Putamen (tissue), 1 donor: ENCODE measurements around the gene THAP11.
A peak's percentile ranks its signal among the peaks of the same experiment; 100 is the strongest.

ENCODE experiments used
- DNase-seq: peaks from one replicate; pipeline ENCODE4 v3.0.0-alpha.2; 2016; ENCODE audit warnings: low spot score

Gene THAP11

DNA sequence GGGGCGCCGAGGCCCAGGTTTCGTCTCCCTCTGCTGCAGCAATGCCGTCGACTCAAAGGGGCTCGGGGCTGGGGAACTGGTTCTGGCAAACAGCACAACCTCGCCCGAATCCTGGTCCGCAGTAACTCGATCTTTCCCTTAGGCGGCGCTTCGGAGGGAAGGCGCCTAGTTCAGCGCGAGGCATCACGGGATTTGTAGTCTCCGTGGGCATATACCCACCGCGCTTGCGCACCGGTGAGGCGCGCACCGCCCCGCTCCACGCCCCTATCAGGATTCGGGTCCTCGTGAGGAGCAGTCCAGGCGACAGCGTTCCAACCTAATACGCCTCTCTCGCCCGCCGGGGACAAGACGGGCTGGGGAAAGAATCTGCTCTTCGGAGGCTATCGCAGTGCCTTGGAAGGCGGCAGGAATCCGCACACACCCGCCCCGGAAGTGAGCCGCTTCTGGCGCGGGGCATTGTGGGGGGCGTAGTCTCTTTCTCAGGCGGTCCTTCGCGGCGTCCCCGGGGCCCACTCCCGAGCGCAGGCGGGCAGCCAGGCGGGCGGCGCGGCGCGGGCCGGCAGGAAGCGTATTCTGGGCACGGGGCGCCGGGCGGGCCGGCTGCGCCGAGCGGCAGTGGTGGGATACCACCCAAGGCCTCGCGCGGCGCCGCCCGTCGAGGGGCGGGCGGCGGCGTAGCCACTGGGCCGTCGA is at the start of gene THAP11:
Gene THAP11, plus strand, starts transcription at position 505 of the 693 bp plus-strand sequence. CDS start 235 bp downstream, outside the sequence.
- DNase-seq, result peak; percentile 95

DNA sequence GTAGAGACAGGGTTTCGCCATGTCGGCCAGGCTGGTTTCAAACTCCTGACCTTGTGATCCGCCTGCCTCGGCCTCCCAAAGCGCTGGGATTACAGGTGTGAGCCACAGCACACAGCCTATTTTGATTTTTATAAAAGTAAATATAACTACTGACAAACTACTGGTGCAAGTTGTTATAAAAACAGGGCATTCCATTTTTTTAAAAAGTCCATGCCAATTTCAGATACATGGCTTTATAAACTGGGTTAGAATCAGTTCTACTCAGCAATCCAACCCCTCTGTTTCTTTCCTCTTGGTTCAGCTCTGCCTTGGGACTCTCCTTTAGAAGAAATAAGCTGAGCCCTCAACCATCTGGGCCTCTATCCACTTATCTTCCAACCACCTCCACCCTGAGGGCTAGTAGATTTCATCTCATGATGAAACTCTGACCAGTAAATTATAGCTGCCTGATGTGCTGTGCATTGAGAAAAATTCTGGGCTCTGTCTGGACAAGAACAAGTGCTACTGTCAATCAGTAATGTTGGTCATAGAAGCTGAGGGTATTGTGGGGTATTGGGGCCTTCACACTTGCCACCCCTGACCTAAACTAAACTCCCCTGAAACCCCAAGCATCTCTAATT is 45.9 kb upstream of the THAP11 start:
- no peak for DNase-seq

DNA sequence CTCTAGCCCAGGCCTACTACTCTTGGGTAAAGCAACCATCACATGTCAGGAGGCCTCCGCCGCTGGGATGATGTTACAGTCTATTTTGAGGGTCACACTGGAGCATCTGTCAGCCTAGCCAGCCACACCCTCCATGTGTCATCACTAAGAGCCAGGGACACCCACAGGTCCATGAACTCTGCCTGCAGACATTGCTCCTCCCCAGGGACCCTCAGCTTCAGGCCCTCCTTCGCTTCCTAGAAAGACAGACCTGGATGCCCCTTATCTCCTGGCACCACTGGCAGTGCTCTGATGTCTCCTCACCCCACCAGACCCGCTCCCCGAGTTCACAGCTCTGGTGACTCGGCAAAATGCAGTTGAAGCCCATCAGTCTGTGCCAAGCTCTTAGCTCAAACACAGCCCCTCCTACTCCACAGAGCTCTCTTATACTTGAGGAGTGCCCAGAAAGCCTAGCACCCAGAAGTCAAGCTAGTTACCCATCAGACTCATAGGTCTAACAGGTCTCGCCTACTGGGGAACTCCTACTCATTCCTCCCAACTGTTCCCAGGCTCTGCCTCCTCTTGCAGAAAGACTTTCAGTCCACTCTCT is 41.7 kb upstream of the THAP11 start:
- DNase-seq, result no peak

DNA sequence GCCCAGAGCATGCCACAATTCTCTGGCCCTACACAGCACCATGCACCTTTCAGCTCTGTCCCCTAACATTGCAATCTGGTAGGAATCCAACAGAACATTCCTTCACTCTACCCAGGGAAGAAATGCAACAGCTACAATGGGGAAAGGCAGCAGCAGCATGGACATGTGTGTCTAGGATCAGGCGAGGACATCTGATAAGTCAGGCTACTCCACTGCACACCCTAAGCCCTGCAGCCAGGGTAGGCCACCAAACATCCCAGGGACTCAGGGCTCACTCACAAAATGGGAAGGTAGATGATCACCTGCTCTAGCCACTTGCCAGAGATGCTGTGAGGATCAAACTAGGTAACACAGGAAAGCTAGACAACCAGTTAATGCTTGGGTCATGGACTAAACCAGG is 40.9 kb upstream of the THAP11 start:
- DNase-seq, result no peak

DNA sequence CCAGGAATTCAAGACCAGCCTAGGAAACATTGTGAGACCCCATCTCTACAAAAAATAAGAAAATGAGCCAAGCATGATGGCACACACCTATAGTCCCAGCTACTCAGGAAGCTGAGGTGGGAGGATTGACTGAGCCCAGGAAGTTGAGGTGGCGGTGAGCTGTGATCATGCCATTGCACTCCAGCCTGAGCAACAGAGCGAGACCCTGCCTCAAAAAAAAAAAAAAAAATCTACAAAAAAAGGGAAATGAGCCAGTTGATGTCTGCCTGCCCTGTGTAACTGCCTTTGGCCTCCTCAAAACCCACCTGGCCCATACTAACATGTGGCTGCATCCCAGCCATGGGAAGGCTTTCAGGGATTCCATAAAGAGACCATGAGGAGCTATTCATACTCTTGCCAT is 40.2 kb upstream of the THAP11 start:
- no peak for DNase-seq

DNA sequence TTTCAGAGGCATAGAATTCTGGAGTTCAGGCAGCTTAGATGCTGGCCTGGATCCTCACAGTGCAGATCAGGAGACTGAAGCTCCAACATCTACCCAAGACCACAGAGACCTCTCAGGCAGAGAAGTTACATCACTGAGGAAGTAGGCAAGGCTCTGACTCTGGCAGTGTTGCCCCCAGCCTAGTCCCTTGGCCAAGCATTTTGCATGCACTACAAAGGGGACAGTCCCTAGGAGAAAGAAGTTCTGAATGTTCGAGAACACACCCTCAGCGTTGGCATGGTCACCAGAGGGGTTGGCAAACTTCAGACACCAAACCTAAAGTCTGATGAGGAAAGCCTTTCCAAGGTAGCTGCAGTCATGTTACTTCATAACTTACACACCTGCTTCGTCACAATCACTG is 38.2 kb upstream of the THAP11 start:
- no peak for DNase-seq

DNA sequence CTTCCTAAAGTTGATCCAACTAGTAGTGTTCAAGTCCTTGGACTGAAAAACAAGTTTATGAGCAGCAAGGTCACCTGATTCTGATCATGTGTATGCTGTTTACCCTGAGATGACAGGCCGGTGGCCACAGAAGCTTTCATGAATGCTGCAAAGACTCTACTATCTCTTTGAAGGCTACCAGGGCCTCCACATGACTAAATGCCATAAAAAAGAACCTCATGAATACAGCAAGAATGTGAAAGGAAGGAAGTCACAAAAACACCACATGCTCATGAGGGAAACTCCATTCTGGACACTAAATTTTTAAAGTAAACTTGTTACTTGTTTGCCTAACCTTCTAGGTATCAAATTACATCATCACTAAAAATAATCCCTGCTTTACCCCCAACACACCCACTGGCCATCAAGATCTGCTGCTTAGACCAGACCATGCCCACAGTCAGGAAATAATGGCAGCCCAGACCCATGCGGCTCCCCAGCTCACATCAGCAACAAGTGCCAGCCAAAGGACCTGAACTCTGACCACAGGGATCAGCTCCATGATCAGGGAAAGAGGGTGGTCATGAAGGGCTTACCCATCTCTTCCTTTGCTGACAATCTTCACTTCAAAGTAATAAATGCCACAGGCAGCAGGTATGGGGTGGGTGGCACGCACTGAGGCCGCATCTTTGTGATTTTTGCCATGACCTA is 37.1 kb upstream of the THAP11 start:
- no peak for DNase-seq

DNA sequence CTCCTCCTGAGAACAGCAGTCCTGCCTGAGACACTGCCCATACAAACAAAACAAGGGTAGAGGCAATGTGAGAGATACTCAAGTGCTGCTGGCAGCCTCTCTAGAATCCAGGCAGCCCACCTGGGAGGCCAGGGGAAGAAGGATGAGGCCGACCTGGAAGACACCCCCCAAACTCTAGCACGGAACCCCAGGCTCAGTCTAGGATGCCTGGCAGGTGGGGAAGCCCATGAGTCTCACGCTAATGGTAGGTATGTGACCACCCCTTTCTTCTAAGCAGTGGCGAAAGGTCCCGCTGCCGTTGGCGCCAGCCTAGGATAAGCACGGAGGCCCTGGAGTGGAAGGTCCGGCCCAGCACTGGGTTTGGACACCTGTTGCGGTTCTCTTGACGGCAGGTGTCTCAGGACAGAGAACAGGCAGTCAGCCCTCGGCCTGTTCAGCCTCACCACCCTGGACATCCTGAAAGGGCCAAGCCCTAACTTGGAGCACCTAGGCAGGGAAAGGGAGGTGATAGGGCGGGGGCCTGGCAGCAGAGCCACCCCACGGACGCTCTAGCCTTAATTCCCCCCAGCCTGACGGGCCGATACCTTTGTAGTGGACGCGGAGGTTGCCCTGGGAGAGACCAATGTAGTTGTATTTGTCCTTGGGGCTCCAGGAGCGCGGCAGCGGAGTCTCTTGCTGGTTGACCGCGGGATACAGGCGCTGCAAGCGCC is 36.2 kb upstream of the THAP11 start:
- no peak for DNase-seq

DNA sequence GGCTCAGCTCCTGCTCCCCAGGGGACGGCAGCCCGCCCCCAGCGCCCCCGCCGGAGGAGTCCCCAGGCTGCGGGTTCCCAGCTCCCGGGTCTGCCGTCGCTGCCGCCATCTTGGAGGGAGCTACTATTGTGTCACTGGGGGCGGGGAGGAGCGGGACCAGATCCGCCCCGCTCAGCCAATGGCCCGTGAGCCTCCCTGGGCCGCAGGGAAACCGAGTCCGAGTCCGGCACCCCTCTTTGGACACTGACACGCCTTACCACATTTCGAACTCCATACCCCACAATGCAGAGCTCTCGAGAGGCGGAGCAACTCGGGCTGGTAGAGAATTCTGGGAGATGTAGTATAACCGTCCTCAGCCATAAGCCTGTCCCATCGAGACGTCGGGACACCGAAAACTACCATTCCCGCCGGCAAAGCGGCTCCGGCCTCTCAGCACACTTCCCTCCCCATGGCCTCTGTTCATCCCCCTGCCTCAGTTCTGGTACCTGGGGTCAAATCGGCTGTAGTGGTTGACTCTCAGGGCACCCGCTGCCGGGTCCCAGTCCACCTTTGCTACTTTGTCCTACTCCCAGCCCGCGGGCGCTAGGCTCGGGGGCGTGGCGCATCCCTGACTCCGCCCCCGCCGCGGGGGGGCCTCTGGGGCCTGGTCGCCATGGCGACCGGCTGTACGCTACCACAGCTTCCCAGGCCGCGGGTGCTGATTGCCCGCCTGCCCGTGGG is 35.5 kb upstream of the THAP11 start, which contains the start of the genes RANBP10 and TSNAXIP1:
Gene RANBP10, minus strand, starts transcription at position 133 of the 720 bp plus-strand sequence. Its CDS starts 24 bp downstream, at position 109.
Gene TSNAXIP1, plus strand, starts transcription at position 462 of the 720 bp plus-strand sequence. CDS start 261 bp downstream, outside the sequence.
- peak; percentile 100 for DNase-seq

DNA sequence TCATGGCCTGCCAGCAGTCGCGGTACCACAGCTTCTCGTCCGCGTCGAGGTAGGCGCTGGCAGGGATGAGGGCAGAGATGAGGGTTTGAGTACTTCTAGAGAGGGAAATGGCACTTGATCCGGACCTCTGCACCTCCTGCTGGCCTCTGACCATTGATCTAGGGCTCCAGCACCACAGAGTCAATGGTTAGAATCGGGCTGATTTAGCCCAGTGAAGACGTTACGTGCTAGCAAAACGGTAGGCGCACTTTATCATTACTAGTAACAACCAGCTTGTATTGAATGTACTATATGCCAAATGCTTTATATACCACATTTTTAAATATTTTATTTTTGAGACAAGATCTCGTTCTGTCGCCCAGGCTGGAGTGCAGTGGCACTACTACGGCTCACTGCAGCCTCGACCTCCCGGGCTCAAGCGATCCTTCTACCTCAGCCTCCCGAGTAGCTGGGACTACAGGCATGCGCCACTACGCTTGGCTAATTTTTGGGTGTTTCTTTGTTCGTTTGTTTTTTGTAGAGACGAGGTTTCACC is 34.9 kb upstream of the THAP11 start:
- DNase-seq, result no peak

DNA sequence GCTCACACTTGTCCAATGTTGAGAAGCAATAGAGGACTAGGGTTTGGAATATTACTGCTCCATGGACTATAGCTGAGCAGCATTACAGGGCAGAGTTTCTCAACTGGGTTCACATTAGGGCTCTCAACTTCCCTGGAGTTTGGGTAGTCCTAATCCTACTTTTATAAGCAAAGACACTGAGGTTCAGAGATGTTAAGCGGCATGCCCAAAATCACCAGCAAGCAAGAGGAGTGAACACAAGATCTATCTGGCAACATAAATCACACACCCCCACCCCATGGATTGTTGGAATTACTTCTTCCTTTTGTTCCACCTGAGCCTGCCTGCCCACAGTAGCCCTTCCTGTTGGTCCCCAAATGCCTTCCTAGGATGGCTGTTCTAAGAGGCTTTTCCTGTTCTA is 30.2 kb upstream of the THAP11 start:
- DNase-seq, result no peak

DNA sequence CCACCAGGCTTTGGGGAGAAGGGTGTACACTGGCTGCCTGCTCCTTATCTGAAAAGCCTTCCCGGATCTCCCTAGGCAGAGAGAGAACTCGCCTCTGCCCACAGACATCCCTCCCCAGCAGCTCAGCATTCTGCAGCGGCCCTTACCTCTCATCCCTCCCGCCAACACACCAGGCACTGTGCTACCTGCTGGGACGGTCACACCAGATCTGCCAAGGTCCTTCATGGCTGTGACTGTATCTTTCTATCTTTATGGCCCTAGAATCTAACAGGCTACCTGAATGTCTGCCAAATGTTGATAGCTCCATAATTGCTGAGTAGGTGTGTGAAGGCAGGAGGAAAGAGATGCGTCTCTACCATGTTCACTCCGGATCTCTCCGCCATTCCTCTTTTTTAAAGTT is 27.6 kb upstream of the THAP11 start:
- DNase-seq, result no peak

DNA sequence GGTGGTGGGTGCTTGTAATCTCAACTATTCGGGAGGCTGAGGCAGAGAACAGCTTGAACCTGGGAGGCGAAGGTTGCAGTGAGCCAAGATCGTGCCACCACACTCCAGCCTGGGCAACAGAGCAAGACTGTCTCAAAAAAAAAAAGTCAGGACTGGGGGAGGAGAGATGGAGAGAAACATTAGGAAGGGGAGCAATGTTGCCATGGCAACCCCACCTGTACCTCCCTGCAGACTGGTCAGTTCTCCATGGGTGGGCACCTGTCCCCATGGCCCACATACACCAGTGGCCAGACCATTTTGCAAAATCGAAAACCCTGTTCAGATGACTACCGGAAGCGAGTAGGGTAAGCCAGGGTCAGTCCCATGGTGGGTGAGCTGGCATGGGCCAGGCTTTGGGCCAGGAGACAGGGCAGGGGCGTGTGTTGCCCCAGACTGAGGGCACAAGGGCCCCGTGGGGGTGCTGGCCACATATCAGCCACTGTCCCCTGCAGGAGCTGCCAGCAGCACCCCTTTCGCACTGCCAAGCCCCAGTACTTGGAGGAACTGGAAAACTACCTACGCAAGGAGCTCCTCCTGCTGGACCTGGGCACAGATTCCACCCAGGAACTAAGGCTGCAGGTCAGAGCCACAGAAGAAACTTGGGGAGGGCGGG is 21.4 kb upstream of the THAP11 start:
- no peak for DNase-seq

DNA sequence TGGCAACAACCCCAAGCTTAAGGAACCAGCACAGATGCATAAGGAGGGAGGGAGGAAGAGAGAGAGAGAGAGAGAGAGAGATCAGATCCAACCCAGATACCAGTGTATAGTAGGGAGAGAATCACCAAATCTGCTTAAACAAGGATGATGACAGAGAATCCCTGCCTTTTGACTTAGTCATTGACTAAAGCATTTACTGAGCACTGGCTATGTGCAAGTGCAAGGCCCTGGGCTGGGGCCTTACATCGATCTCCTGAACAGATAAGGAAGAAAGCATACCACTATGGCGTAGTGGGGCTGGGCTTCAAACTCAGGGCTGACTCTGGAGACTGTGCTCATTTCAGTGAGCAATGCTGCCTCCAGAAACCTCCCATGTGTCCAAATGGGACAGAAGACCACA is 19.6 kb upstream of the THAP11 start:
- DNase-seq, result no peak

DNA sequence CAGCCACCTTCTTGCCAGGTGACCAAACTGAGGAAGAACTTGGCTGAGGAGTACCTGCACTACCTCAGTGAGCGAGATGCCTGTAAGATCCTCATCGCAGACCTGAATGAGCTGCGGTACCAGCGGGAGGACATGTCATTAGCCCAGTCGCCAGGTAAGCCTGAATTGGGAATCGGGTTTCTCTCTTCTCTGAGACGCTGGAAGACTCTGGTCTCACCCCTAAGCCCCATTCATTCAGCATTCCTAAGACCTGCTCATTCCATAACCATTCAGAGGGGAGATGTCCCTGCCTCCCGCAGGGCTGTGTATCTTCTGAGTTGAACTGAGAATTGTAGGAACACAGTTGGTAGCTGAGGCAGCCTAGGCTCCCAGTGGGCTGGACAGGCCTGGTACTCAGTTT is 17.0 kb upstream of the THAP11 start:
- no peak for DNase-seq

DNA sequence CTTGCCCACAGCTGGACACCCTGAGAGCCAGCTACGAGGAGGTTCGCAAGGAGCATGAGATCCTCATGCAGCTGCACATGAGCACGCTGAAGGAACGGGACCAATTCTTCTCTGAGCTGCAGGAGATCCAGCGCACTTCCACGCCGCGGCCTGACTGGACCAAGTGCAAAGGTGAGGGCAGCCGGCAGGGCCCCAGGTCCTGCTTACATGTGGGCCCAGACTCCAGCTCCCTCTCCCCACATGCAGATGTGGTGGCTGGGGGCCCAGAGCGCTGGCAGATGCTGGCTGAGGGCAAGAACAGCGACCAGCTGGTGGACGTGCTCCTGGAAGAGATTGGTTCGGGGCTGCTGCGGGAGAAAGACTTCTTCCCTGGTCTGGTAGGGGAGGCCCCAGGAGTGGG is 16.2 kb upstream of the THAP11 start:
- no peak for DNase-seq

DNA sequence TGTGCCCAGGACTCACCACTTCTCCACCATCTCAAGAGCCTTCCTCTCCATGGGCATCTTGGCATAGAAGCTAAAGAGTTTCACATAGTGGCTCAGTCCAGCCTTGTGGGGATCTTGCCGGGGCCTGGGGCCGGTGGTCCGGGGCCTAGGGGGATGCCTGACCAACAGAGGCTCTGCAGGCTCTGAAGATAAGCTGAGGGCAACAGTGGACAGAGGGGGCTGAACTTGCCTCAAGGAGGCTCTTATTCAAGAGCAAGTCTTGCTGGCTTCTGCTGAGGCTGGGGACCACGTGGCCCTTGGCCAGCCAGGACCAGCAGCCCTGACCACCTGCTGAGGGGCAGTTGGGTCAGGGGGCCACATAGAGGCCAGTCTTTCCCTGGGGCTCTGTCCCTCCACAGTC is 13.5 kb upstream of the THAP11 start:
- DNase-seq, result no peak

DNA sequence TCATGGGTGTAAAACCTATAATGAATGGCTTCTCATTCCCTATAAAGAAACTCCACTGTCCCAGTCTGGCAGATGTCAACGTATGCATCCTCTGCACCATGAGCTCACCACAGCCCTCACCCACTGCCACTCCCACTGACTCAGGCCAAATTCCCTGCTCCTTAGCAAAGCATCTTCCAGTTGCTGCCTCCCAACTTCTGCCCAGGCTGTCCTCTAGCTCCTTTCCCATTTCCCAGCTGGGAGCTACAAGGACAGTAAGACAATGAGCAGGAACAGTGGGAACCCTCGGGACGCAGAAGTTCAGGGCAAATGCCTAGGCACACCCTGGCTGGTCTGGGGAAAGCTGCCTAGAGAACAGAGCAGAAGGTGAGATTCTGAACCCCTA is 9.1 kb upstream of the THAP11 start:
- DNase-seq, result no peak

DNA sequence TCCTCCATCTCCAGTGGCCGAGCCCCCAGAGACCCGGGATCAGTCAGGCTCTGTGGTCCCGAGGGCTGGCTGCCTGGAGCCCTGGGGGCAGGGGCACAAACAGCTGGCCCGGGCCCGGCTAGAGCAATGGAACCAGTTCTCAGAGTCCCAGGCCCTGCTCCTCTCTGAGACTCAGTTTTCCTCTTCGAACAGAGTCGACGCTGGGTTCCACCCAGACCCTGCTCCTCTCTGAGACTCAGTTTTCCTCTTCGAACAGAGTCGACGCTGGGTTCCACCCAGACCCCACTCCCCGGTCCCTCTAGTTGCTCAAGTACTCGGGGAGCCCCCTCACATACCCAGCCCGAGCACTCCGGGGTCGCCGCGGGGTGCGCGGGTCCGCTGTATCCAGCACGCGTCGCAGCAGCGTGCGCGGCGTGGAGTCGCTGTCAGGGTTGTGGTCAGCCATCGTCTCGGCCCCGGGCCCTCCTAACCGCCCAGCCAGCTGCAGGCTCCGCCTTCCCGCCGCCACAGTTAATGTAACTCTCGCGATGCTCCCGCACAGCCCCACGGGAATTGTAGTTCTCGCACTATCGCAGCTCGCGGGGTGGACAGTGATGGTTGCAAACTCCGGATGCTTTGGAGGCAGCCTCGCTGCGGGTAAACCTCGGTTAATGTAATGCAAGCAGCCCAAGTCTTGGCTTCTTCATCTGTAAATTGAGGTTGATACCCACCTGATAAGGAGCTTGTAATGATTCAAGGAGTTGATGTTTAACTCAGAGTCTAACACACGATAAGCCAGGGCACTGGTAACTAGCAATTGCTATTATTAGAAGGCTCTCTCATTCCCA is 8.5 kb upstream of the THAP11 start:
- peak; percentile 88 for DNase-seq

DNA sequence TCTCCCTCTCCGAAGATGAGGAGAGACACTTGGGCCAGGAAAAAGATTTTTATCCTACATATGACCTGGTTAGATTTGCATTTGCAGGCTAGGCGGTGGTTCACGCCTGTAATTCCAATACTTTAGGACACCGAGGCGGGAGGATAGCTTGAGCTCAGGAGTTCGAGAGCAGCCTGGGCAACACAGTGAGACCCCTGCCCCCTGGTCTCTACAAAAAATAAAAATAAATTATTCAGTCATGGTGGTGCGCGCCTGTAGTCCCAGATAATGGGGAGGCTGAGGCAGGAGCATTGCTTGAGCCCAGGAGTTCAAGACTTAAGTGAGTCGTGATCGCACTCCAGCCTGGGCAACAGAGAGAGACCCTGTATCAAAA is 7.9 kb upstream of the THAP11 start:
- no peak for DNase-seq
